ENCODE results near the gene C3orf38.

C3orf38 gene

GRCh38 chr3:88149509-88150362 lies at the start of gene C3orf38 (continued):
- peak; percentile 58 for TF ChIP-seq PRDM10 (tag by site-specific recombination; IDR thresholded peaks at IDR 0.05)
- TF ChIP-seq ZNF830 (tag by site-specific recombination; IDR thresholded peaks at IDR 0.05; ENCODE audit: low read depth): no peak
- peak; percentile 68 for TF ChIP-seq ZNF398 (tag by site-specific recombination; IDR thresholded peaks at IDR 0.05)
- TF ChIP-seq ZNF324 (tag by site-specific recombination; IDR thresholded peaks at IDR 0.05): peak; percentile 82
- TF ChIP-seq ZNF548 (tag by site-specific recombination; IDR thresholded peaks at IDR 0.05): no peak
- TF ChIP-seq OSR2 (tag by site-specific recombination; IDR thresholded peaks at IDR 0.05): no peak
- no peak for TF ChIP-seq SCRT2 (tag by site-specific recombination; IDR thresholded peaks at IDR 0.05)
- no peak for TF ChIP-seq ZNF529 (tag by site-specific recombination; IDR thresholded peaks at IDR 0.05; ENCODE audit: insufficient replicate concordance)
- TF ChIP-seq ZBTB49 (tag by site-specific recombination; IDR thresholded peaks at IDR 0.05; ENCODE audit: low read depth): no peak
- no peak for TF ChIP-seq AEBP2 (tag by site-specific recombination; IDR thresholded peaks at IDR 0.05; ENCODE audit: borderline replicate concordance)
- TF ChIP-seq ZNF843 (tag by site-specific recombination; IDR thresholded peaks at IDR 0.05): no peak
- TF ChIP-seq ZNF518A (tag by site-specific recombination; conservative IDR thresholded peaks at IDR 0.05; ENCODE audit: low read depth): peak; percentile 88
- TF ChIP-seq ZNF639 (tag by site-specific recombination; IDR thresholded peaks at IDR 0.05): no peak
- TF ChIP-seq PATZ1 (tag by site-specific recombination; IDR thresholded peaks at IDR 0.05): peak; percentile 86
- no peak for TF ChIP-seq ZNF549 (tag by site-specific recombination; IDR thresholded peaks at IDR 0.05)
- 0 out of 2 replicates have a peak, but pooled peaks have one; percentile 55 for TF ChIP-seq YY1 (tag by site-specific recombination; IDR thresholded peaks at IDR 0.05)
- peak; percentile 86 for TF ChIP-seq ZBTB17 (tag by site-specific recombination; IDR thresholded peaks at IDR 0.05)
- no peak for TF ChIP-seq ZNF747 (tag by site-specific recombination; IDR thresholded peaks at IDR 0.05)
- peak; percentile 80 for TF ChIP-seq SP7 (tag by site-specific recombination; IDR thresholded peaks at IDR 0.05)
- TF ChIP-seq YY2 (tag by site-specific recombination; IDR thresholded peaks at IDR 0.05): 0 out of 2 replicates have a peak, but pooled peaks have one; percentile 51

Data from HEK293 (cell line).